ENCODE results near the gene RAD23B.
"Not testable (repeated sequence)": the region's sequence is repeated elsewhere in the genome, so short reads cannot be mapped to it uniquely, and the experiment has no call there.

Gene RAD23B

GRCh38 chr9:107293543-107294085 lies 10.5 kb downstream of the RAD23B start:
- DNase-seq (ENCODE audit: low read depth), result no peak

GRCh38 chr9:107294756-107295155 lies 11.7 kb downstream of the RAD23B start:
- no peak for DNase-seq (ENCODE audit: low read depth)

GRCh38 chr9:107295995-107296394 lies 12.9 kb downstream of the RAD23B start:
- no peak for DNase-seq (ENCODE audit: low read depth)

- DNase-seq (ENCODE audit: low read depth), result not testable (repeated sequence)
Observed at GRCh38 chr9:107296592-107296991, 13.5 kb downstream of the RAD23B start.

GRCh38 chr9:107299437-107299836 lies 16.4 kb downstream of the RAD23B start:
- DNase-seq (ENCODE audit: low read depth), result peak; percentile 32

GRCh38 chr9:107306308-107306707 lies 23.2 kb downstream of the RAD23B start:
- no peak for DNase-seq (ENCODE audit: low read depth)

GRCh38 chr9:107307331-107307730 lies 24.3 kb downstream of the RAD23B start:
- no peak for DNase-seq (ENCODE audit: low read depth)

GRCh38 chr9:107308461-107308860 lies 25.4 kb downstream of the RAD23B start:
- DNase-seq (ENCODE audit: low read depth), result no peak

- DNase-seq (ENCODE audit: low read depth), result no peak
Observed at GRCh38 chr9:107309271-107309670, 26.2 kb downstream of the RAD23B start.

- peak; percentile 71 for DNase-seq (ENCODE audit: low read depth)
Observed at GRCh38 chr9:107312376-107313050, 29.4 kb downstream of the RAD23B start.

GRCh38 chr9:107313555-107314096 lies 30.5 kb downstream of the RAD23B start:
- no peak for DNase-seq (ENCODE audit: low read depth)

GRCh38 chr9:107314763-107315162 lies 31.7 kb downstream of the RAD23B start:
- DNase-seq (ENCODE audit: low read depth), result no peak

GRCh38 chr9:107316795-107317661 lies 33.9 kb downstream of the RAD23B start:
- DNase-seq (ENCODE audit: low read depth), result no peak

- no peak for DNase-seq (ENCODE audit: low read depth)
Observed at GRCh38 chr9:107322643-107323042, 39.6 kb downstream of the RAD23B start.

- DNase-seq (ENCODE audit: low read depth), result no peak
Observed at GRCh38 chr9:107323836-107324585, 40.9 kb downstream of the RAD23B start.

- DNase-seq (ENCODE audit: low read depth), result no peak
Observed at GRCh38 chr9:107325842-107326241, 42.8 kb downstream of the RAD23B start.

- DNase-seq (ENCODE audit: low read depth), result no peak
Observed at GRCh38 chr9:107328510-107328909, 45.4 kb downstream of the RAD23B start.

GRCh38 chr9:107330420-107330819 lies 47.3 kb downstream of the RAD23B start:
- DNase-seq (ENCODE audit: low read depth), result no peak

GRCh38 chr9:107332883-107333282 lies 49.8 kb downstream of the RAD23B start:
- DNase-seq (ENCODE audit: low read depth), result no peak

GRCh38 chr9:107333363-107333762 lies 50.3 kb downstream of the RAD23B start:
- DNase-seq (ENCODE audit: low read depth), result no peak

GRCh38 chr9:107334103-107334776 lies 51.2 kb downstream of the RAD23B start:
- no peak for DNase-seq (ENCODE audit: low read depth)
